GM12872 (cell line): ENCODE measurements around the gene SLC7A1.

Source experiments
- TF ChIP-seq, protein P1 (sequence below): IDR thresholded peaks from 3 replicates; pipeline ENCODE4 v1.5.1; 2011; ENCODE audit warnings: low read depth, mild to moderate bottlenecking, low read length, moderate library complexity; ENCODE audit not compliant: insufficient read depth

Gene SLC7A1

DNA sequence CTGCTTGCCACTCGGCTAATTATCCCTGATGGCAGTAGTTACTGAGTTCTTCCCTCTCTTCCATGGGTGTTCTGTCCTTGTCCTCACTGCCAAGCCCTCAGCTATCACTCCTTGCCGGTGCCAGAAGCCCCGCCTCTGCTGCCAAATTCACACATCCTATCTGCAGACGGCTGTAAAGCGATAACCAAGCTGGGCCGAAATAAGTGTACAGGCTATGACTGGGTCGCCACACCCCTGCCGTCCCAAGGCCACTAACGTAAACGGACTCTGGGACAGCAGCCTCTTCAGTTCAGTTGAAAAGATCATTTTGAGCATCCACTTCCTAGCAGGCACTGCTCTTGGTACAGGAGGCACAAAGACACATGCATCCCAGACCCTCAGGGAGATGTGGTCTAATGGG lies 13.3 kb downstream of the SLC7A1 start:
- TF ChIP-seq, protein P1, sequence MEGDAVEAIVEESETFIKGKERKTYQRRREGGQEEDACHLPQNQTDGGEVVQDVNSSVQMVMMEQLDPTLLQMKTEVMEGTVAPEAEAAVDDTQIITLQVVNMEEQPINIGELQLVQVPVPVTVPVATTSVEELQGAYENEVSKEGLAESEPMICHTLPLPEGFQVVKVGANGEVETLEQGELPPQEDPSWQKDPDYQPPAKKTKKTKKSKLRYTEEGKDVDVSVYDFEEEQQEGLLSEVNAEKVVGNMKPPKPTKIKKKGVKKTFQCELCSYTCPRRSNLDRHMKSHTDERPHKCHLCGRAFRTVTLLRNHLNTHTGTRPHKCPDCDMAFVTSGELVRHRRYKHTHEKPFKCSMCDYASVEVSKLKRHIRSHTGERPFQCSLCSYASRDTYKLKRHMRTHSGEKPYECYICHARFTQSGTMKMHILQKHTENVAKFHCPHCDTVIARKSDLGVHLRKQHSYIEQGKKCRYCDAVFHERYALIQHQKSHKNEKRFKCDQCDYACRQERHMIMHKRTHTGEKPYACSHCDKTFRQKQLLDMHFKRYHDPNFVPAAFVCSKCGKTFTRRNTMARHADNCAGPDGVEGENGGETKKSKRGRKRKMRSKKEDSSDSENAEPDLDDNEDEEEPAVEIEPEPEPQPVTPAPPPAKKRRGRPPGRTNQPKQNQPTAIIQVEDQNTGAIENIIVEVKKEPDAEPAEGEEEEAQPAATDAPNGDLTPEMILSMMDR, result no peak

DNA sequence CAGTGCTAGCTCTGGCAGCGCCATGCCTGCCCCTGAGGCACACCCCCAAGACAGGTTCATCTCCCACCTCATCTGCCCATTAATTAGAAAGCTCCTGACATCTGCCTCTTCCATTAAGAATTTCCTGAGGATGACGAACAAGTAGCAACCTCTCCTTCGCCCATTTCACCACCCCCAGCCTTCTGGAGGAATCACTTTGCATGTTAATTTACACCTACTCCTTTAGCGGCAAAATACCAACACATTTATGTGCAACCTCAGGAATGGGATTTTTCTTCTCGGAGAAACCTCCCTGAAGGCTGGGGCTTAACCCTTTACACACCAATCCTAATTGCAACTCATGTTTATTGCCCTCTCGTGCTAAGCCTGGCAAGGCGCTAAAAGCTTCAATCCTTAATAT lies 13.8 kb downstream of the SLC7A1 start:
- TF ChIP-seq, protein P1, result no peak

DNA sequence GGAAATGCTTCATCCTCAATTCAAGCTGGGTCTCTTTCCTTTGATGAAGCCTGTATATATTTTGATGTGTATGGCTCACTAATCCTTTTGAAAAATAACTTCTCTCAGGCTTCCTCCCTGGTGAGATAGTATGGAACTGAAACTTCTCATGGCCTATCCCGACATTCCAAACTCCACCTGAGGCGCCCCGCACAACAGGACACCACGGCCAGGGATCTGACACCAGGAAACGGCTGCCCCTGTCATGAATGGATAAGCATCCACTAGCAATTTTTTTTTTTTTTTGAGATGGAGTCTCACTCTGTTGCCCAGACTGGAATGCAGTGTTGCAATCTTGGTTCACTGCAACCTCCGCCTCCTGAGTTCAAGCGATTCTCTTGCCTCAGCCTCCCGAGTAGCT lies 16.4 kb downstream of the SLC7A1 start:
- TF ChIP-seq, protein P1, result no peak

DNA sequence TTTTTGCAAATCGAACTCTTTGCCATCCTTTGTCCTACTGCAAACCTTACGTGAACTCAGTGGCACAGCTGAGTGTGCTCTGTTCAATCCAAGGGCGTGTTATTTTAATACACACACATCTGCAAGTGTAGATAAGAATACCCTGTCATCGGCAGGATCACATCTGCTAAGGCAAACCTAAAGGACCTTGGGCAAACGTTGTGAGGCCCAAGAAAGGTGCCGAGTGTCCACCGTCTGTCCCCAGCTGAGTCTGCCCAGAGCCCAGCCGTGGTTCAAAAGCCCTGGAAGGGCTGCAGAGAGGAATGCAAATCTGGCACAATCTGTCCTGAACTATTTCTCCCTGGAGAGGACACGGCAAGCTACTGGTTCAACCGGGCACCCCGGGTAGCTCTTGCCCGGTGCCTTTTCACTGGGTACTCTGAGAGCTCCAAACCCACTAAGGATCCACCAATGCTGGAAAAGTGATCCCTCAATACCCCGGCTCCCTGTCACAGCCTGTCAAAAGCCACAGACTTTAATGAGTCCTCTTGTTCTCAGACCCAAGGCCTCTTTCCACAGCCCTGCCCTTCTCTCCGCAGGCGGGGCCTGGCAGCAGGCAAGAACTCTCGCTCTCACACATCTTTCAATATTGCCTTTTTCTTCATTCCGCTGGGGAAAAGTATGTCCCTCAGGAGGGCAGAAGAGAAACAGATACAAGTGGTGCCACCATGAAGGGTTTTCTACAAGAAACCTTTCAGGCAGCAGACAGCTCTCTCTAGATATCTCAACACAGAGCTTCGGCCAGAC lies 17.0 kb downstream of the SLC7A1 start:
- TF ChIP-seq, protein P1, result no peak

DNA sequence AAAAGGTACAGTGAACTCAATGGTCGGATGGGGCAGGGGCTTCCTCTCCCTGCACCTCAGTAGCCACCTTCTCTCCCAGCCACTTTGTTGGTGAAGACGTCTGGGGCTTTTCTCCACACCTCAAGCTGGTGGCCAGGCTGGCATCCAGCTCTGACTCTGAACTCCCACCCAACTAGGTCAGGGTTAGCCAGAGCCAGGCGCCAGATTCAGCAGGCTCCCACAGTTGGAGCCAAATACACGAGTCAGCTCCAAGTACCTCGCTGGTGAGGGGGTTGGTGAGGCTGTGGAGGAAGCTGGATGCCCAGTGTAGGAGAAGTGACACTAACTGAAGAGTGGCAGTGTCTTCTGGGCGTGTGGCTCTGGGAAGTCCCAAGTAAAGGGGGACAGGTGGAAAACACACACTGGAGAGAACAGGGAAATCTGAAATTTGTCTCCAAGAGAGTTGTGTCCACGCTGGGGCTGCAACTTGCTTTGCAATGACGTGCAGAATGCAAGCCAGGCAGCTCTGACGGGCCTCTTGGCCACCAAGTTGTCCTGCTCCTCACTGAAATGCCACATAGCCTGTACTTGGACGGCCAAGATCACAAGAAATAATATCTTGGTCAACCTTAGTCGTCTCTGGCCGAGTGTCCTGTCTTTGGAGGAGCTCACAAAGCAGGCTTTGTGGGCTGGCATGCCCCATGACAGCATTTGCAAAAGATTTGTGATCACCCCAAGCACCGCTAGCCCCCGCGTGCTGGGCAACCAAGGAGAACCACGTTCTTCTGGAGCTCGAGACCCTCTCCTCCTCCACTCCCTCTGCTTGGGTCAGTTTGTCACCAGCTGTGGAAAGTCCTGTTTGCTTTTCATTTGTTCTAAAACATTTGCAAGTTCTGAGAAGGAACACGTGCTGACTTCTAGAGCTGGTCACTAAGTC lies 18.1 kb downstream of the SLC7A1 start:
- TF ChIP-seq, protein P1, result no peak

DNA sequence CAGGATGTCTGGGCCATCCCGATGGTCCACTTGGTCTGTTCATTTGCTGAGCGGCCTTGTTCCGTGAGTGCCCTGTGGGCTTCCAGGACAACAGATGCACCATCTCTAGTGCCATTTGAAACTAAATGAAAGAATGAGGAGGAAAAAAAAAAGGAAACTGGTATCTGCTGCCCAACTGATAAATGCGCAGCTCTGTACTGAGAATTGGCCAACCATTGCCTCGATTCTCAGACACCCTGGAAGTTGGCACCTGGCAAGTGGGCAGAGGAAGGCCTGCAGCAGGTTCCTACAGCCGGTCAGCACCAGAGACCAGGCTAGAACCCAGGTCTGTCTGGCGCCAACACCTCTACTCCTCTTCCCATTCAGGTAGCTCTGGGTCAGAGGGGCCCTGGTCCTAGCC lies 18.9 kb downstream of the SLC7A1 start:
- TF ChIP-seq, protein P1, result no peak

DNA sequence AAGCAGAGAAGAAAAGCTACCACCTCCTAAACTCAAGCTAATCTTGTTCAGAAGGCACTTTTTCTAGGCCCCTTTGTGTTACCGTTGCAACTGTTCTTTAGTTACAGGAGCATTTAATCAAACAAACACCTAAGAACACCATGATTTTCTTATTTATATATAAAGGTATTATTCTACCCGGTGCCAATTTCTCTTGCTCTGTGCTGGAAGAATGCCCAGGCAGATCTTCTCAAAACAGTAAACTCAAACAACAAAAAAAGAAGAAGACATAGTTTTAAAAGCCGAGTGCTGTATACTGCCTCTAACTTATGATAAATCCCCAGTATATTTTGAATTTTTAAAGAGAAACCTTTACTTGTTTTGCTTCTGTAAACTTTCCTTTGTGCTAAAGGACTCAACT lies 20.4 kb downstream of the SLC7A1 start:
- TF ChIP-seq, protein P1, result no peak
